ENCODE data around the gene TKT.

TKT gene

GRCh38 chr3:53178246-53178645 is 77.6 kb downstream of the TKT start:
- no peak for DNase-seq (ENCODE audit: low spot score)

- DNase-seq (ENCODE audit: low spot score): no peak
These were observed 79.9 kb downstream of the TKT start for GRCh38 chr3:53175613-53176540.
